PFSK-1 (cell line): Measurements from ENCODE around the gene OR51A4.

Source experiments
- FOXP2 ChIP-seq: optimal IDR thresholded peaks from 2 replicates; pipeline ENCODE3; 2011; ENCODE audit warnings: borderline replicate concordance, control low read depth, inconsistent platforms; ENCODE audit not compliant: insufficient read depth; ENCODE audit errors: extremely low read length, extremely low read depth
- POLR2AphosphoS5 ChIP-seq: IDR thresholded peaks from 2 replicates; pipeline ENCODE4 v1.6.1; 2012; ENCODE audit warnings: low read depth, mild to moderate bottlenecking, control low read depth, low read length, moderate library complexity
- REST ChIP-seq, 2 experiments: IDR thresholded peaks; 2 replicates each; pipeline versions ENCODE4 v1.6.1 to v1.8.0; 2011 to 2012; ENCODE audit warnings: low read depth in 2 of 2, low read length in 2 of 2, control low read depth in 1 of 2, inconsistent platforms in 1 of 2, mild to moderate bottlenecking in 1 of 2, moderate library complexity in 1 of 2; ENCODE audit not compliant: insufficient read depth in 1 of 2
- SIN3A ChIP-seq: IDR thresholded peaks from 2 replicates; pipeline ENCODE4 v1.6.1; 2012; ENCODE audit warnings: mild to moderate bottlenecking, low read length, moderate library complexity, borderline replicate concordance; ENCODE audit not compliant: insufficient read depth
- TAF1 ChIP-seq: IDR thresholded peaks from 2 replicates; pipeline ENCODE4 v1.6.1; 2012; ENCODE audit warnings: low read length, control low read depth, borderline replicate concordance; ENCODE audit not compliant: insufficient read depth

OR51A4 gene

GRCh38 chr11:4919250-4919649 is 28.2 kb downstream of the OR51A4 start, which contains the start of gene OR51G2:
TSS of gene OR51G2 (minus strand) at chr11:4919350. CDS start at chr11:4915663, 3,687 bp downstream.
- TF ChIP-seq SIN3A (no peak), TAF1 (no peak), POLR2AphosphoS5 (no peak), REST (IDR thresholded peaks at IDR 0.05; ENCODE audit: insufficient read depth in 1 of 2, low read depth in 2 of 2, low read length in 2 of 2) (no peak), FOXP2 (no peak)

- TF ChIP-seq REST (IDR thresholded peaks at IDR 0.05; ENCODE audit: insufficient read depth in 1 of 2, low read depth in 2 of 2, low read length in 2 of 2) (no peak), SIN3A (no peak), TAF1 (no peak), POLR2AphosphoS5 (no peak), FOXP2 (no peak)
Measured at GRCh38 chr11:4916581-4916980, 30.8 kb downstream of the OR51A4 start.

- TF ChIP-seq TAF1: no peak
- no peak for TF ChIP-seq POLR2AphosphoS5
- no peak for TF ChIP-seq REST (IDR thresholded peaks at IDR 0.05; ENCODE audit: insufficient read depth in 1 of 2, low read depth in 2 of 2, low read length in 2 of 2)
- no peak for TF ChIP-seq FOXP2
- TF ChIP-seq SIN3A: no peak
Measured at GRCh38 chr11:4903484-4903883, 43.9 kb downstream of the OR51A4 start, which contains the start of gene OR51A7. TSS of gene OR51A7 (plus strand) at chr11:4903783. CDS start at chr11:4907370, 3,587 bp downstream.
